ENCODE measurements around the gene YTHDF1.
"Not testable (repeated sequence)": the region's sequence is repeated elsewhere in the genome, so short reads cannot be mapped to it uniquely, and the experiment has no call there.

Gene YTHDF1

DNA sequence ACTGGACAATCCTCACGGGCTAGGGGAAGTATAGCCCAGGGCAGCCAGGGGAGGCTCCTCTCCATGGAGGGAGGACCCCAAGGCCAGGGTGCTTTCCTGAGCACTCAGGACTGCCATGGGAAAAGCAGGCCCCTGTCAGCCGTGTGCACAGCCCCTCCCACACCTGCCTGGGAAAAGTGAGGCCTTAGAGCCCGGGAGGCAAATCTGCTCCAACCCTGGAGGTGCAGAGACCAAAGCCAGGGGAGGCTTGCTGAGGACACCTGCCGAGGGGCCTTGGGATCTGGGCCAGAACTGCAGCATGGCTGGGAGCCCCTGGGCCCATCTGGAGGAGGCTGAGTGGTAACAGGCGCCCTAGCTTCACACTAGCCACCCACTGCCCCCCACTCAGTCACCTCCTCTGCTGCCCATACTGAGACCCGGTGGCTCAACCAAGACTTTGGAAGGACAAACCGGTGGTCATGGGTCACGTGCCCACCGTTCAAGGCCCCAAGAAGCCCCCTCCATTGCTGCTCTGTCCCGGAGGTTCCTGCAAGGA is 55.2 kb downstream of the YTHDF1 start:
- TF ChIP-seq, protein P1, sequence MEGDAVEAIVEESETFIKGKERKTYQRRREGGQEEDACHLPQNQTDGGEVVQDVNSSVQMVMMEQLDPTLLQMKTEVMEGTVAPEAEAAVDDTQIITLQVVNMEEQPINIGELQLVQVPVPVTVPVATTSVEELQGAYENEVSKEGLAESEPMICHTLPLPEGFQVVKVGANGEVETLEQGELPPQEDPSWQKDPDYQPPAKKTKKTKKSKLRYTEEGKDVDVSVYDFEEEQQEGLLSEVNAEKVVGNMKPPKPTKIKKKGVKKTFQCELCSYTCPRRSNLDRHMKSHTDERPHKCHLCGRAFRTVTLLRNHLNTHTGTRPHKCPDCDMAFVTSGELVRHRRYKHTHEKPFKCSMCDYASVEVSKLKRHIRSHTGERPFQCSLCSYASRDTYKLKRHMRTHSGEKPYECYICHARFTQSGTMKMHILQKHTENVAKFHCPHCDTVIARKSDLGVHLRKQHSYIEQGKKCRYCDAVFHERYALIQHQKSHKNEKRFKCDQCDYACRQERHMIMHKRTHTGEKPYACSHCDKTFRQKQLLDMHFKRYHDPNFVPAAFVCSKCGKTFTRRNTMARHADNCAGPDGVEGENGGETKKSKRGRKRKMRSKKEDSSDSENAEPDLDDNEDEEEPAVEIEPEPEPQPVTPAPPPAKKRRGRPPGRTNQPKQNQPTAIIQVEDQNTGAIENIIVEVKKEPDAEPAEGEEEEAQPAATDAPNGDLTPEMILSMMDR (IDR thresholded peaks at IDR 0.05; ENCODE audit: borderline replicate concordance, insufficient read depth, low read depth, low read length): no peak

DNA sequence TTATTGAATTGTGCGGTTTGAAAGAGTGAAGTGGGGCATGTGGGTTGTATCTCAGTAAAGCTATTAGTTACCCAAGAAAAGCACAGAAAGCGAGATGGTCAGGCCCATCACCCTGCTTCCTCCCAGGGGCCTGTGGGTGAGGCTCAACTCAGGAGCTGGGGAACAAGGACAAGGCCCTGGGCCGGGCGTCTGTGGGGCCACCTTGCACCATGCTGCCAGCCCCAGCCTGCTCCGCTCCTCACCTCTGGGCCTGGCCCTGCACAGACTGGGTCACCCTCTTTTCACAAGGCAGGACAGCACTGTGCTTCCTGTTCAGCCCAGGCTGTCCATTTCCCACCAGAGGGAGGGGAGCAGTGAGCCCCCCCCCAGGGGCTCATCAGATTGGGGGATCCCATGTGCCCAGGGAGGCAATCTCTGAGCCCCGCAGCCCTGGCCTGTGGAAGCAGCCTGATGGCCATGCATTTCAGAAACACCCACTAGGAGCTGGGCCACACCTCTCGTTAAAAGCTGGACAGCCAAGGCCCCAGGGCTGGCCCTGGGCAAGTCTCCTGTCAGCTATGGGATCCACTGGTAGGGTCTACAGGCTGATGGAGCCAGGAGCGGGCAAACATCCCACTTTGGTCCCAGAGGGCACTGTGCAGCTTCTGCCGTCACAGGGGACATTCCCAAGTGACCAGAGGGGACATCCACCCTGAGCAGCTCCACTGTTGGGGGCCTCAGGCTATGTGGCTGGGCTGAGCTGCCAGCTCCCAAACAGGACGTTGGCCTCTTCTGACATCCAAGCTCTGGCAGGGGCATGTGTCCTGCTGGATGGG is 55.9 kb downstream of the YTHDF1 start:
- TF ChIP-seq, protein P1 (IDR thresholded peaks at IDR 0.05; ENCODE audit: borderline replicate concordance, insufficient read depth, low read depth, low read length): no peak
- no peak overlapping the region for H3K4me3 ChIP-seq (ENCODE audit: low read depth, low read length)

More for the DNA sequence above, 55.2 kb downstream of the YTHDF1 start:
- no peak overlapping the region for H3K4me3 ChIP-seq (ENCODE audit: low read depth, low read length)

DNA sequence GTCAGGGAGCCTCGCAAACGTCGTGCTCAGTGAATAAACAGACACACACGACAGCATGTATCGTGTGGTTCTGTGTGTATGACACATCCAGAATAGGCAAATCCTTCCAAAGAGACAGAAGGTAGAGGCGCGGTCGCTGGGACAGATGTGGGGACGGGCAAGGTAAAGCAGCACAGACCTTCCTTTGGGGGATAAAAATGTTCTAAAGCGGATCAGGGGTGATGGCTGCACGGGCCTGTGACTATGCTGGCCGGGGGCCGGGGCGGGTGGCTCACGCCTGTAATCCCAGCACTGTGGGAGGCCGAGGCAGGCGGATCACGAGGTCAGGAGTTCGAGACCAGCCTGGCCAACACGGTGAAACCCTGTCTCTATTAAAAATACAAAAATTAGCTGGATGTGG is 56.7 kb downstream of the YTHDF1 start:
- H3K4me3 ChIP-seq (ENCODE audit: low read depth, low read length): not testable (repeated sequence)

DNA sequence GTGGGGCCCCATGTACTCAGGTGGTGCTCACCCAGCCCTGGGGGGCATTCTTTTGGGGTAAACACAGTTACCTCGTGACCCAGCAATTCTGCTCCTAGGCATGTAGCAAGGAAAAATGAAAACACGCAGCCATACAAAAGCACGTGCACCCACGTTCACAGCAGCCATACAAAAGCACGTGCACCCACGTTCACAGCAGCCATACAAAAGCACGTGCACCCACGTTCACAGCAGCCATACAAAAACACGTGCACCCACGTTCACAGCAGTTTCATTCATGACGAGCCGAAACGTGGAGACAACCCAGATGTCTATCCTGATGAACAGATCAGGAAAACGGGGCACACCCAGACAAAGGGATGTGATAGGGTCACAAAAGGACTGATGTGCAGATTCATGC is 57.1 kb downstream of the YTHDF1 start:
- TF ChIP-seq, protein P1 (IDR thresholded peaks at IDR 0.05; ENCODE audit: borderline replicate concordance, insufficient read depth, low read depth, low read length): no peak
- no peak overlapping the region for H3K4me3 ChIP-seq (ENCODE audit: low read depth, low read length)

DNA sequence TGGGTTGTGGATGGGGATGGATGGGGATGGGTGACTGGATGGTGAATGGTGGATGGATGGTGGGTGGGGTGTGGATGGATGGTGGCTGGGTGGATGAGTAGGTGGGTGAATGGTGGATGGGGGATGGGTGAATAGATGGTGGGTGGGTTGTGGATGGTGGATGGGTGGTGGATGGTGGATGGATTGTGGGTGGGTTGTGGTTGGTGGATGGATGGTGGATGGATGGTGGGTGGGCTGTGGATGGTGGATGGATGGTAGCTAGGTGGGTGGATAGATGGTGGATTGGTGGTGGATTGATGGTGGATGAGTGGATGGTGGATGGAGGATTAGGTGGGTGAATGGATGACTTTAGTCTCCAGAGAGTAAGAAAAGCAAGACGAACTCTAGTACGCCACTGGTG is 57.6 kb downstream of the YTHDF1 start:
- TF ChIP-seq, protein P1 (IDR thresholded peaks at IDR 0.05; ENCODE audit: borderline replicate concordance, insufficient read depth, low read depth, low read length): no peak
- no peak overlapping the region for H3K4me3 ChIP-seq (ENCODE audit: low read depth, low read length)

DNA sequence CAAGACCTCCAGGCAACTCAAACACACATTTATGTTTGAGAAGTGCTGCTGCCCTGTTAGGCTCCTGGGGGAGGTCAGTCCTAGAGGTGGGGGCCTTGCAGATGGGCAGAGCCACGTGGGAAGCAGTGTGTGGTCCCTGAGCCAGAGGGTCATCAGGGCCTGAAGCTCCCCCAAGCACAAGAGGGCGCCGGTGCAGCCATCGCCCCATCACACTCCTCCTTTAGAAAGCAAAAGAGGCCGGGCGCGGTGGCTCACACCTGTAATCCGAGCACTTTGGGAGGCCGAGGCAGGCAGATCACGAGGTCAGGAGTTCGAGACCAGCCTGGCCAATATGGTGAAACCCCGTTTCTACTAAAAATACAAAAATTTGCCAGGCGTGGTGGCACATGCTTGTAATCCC is 58.5 kb downstream of the YTHDF1 start:
- H3K4me3 ChIP-seq (ENCODE audit: low read depth, low read length): not testable (repeated sequence)

DNA sequence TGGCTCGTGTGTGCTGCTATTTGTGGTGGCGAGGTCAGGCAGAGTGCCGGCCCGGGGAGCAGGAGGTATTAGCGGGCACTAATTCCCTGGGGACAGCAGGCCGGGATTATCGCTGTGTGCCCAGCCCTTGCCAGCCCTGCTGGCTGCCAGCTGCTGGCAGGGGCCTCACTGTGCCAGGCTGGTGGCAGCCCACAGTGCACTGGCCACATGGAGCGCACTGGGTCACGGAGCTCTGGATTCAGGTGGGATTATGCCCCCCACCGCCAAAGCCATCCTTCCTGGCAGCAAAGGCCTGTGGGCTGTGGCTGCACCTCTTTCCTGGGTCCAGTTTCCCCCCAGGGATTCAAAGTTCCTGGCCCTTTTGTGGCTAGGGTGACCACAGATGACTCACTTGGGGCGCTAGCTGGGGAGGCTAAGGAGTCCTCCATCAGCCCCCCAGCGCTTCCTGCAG is 59.7 kb downstream of the YTHDF1 start:
- no peak overlapping the region for H3K4me3 ChIP-seq (ENCODE audit: low read depth, low read length)
- TF ChIP-seq, protein P1 (IDR thresholded peaks at IDR 0.05; ENCODE audit: borderline replicate concordance, insufficient read depth, low read depth, low read length): no peak
